ENCODE data around the gene HIVEP3.

DNA sequence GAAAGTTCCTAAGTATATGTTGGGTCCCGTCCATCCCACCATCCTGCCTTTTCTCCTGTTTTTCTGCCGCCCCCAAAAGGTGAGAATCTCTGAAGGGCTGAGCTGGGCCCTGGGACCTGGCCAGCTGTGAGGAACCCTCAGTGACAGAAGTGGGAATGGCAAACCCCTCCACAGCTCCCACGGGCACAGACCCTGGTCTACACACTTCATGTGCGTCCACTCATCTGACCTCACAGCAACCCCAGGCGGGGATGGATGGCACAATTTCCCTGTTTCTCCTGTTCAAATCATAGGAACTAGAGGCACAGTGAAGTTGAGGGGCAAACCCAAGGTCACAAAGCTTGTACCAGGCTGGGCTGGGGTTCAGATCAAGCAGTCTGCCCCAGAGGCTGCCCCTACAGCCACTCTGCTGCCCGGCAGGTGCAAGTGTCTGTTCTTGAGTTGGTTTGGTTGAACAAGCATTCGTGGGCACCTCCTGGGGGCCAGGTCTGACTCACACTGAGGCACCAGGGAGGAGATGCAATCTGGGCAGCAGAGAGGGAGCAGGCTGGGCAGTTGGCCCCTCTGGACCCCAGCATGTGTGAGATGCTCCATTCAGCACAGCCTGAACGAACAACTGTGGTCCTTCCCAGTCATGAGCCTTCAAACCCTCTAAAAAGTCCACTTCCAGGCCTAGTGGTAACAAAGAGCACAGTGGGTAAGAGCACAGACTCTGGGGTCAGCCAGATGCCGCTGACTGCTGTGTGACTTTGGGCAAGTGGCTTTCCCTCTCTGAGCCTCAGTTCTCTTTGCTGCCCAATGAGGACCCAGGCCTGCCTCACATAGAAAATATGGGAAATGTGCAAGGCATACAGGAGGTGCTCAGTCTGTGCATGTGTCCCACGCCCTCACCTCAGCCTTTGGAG is 438.3 kb downstream of the HIVEP3 start:
- TF ChIP-seq ZNF749 (CRISPR knock-in tag; IDR thresholded peaks at IDR 0.05; ENCODE audit: borderline replicate concordance) (no peak), SP1 (IDR thresholded peaks at IDR 0.05) (no peak), SP1 (CRISPR knock-in tag; IDR thresholded peaks at IDR 0.05) (no peak), YY1 (IDR thresholded peaks at IDR 0.05; ENCODE audit: insufficient read depth, insufficient replicate concordance, low read depth, low read length) (no peak), EP300 (IDR thresholded peaks at IDR 0.05; ENCODE audit: low read depth in 2 of 2, low read length in 2 of 2) (no peak), EP300 (CRISPR knock-in tag; IDR thresholded peaks at IDR 0.05; ENCODE audit: borderline replicate concordance) (no peak), ZNF143 (CRISPR knock-in tag; IDR thresholded peaks at IDR 0.05) (no peak), TCF7 (IDR thresholded peaks at IDR 0.05; ENCODE audit: low read depth) (no peak), SMC3 (IDR thresholded peaks at IDR 0.05; ENCODE audit: low read length) (no peak), ZNF441 (CRISPR knock-in tag; IDR thresholded peaks at IDR 0.05; ENCODE audit: borderline replicate concordance) (no peak), RBFOX2 (IDR thresholded peaks at IDR 0.05; ENCODE audit: low read depth, low read length) (no peak), TP53 (CRISPR knock-in tag; conservative IDR thresholded peaks at IDR 0.05) (no peak), NFYB (CRISPR knock-in tag; IDR thresholded peaks at IDR 0.05) (no peak)
- TF ChIP-seq, protein P1, sequence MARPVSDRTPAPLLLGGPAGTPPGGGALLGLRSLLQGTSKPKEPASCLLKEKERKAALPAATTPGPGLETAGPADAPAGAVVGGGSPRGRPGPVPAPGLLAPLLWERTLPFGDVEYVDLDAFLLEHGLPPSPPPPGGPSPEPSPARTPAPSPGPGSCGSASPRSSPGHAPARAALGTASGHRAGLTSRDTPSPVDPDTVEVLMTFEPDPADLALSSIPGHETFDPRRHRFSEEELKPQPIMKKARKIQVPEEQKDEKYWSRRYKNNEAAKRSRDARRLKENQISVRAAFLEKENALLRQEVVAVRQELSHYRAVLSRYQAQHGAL (CRISPR knock-in tag; IDR thresholded peaks at IDR 0.05; ENCODE audit: not compliant biosample characterization) = no peak

Data from HepG2 (cell line).